Fibroblast of skin of left quadriceps (primary cell): Measurements from ENCODE around the gene SNRNP200.

Experiments used
- DNase-seq, 2 experiments: peaks; one replicate each; pipeline ENCODE4 v3.0.0-alpha.2; 2013; ENCODE audit warnings: low read depth in 2 of 2

Gene SNRNP200

DNA sequence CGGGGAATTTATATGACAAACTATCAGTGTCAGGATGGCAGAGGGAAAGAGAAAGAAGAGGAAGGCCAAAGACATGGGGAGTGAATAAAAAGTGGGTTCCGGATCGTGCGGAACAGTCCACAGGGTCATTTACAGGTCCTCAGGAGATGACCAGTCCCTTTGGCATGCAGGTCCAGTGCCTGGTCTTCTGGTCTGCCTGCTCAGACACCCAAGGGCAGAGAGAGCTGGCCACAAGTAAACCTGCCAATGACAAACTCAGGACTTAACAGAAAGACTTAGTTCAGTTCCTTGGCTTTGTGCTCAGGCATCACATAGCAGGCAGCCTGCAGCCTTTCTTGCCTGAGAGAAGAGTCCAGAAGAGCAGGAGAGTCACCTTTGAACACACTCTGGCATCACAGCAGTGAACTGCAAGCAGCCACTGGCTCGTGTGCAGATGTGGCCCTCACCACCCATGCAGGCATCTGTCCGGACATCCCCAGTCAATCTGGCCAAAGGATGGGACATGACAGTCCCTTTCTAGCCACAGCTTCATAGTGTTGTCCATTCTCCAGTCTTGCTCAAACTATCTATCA lies 53.5 kb downstream of the SNRNP200 start:
- DNase-seq: peak in 1 of 2 experiments; percentile 34

GRCh38 chr2:96250188-96250587 lies 55.2 kb downstream of the SNRNP200 start:
- no peak for DNase-seq

- DNase-seq: peak; percentile 83 to 84
Measured at GRCh38 chr2:96249654-96250053, 55.7 kb downstream of the SNRNP200 start.

DNA sequence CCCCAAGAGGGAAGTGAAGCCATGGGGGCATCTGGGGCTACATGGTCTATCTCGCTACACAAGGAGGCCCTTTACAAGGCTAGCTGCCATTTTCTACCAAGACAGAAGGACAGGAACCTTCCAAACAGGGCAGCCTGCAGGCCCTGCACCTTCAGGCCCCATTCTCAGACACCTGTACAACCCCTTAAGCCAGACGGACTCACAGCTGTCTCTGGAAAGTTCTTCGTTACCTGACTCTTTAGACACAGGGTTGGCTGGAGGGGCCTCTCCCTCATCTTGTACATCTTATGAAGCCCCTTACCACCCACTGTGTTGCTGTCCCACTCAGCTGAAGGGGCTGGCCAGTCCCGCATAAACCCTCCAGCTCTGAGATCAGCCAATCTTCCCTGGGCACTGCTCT lies 56.7 kb downstream of the SNRNP200 start:
- DNase-seq: no peak

GRCh38 chr2:96247896-96248295 lies 57.5 kb downstream of the SNRNP200 start:
- no peak for DNase-seq

DNA sequence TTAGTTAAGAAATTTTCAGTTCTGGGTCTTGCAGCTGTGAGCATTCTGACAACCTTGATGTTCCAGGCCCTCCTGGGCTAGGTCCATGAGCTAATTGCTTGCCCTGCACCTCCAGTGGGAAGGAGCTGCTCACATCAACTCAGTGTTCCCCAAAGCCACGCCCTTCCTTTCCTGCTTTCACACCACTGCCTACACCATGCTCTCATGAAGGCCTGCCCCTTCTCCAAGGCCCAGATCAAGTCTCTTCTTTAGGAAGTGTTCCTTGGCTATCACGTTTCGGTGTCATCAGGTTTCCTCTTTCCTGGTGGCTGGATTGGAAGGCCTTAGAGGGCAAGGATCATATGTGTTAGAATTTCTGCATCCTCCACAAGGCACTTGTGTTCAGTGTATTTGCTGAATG lies 58.3 kb downstream of the SNRNP200 start:
- DNase-seq: no peak

DNA sequence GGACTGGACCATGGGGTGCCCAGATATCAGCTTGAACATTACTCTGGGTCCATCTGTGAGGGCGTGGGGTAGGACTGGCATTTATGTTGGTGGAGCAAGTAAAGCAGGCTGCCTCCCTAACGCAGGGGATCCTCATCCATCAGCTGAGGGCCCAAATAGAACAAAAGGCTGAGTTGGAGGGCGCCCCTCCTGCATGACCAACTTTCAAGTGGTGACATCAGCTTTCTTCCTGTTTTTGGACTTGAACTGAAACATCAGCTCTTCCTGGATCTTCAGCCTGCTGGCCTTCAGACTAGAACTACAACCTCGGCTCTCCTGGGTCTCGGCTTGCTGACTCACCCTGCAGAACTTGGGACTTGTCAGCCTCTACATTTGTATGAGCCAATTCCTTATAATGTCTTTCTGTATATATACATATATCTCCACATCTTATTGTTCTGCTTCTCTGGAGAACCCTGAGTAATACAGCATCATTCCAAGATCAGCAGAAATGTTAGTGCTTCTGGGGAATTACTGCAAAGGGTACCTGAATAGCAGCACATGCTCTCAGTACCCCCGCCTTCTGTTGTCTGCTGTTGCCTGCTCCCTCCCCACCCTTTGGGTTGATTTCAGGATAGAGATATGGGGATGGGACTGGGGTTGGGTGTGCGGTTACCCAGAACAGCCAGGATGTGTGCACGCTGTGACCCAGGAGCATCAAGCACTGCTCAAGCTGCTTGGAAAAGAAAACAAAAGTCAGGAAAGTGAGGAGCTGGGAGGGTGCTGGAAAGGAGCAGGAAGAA lies 59.5 kb downstream of the SNRNP200 start:
- no peak for DNase-seq

DNA sequence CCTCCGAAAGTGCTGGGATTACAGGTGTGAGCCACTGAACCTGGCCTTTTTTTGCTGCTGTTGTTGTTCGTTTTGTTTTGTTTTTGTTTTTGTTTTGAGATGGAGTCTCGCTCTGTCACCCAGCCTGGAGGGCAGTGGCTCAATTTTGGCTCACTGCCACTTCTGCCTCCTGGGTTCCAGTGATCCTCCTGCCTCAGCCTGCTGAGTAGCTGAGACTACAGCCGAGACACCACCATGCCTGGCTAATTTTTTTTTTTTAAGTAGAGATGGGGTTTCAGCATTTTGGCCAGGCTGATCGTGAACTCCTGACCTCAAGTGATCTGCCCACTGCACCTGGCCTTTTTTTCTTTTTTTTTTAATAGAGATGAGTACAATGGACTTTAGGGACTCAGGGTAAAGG lies 61.5 kb downstream of the SNRNP200 start:
- DNase-seq: no peak

- no peak for DNase-seq
Measured at GRCh38 chr2:96241900-96242611, 63.3 kb downstream of the SNRNP200 start.

DNA sequence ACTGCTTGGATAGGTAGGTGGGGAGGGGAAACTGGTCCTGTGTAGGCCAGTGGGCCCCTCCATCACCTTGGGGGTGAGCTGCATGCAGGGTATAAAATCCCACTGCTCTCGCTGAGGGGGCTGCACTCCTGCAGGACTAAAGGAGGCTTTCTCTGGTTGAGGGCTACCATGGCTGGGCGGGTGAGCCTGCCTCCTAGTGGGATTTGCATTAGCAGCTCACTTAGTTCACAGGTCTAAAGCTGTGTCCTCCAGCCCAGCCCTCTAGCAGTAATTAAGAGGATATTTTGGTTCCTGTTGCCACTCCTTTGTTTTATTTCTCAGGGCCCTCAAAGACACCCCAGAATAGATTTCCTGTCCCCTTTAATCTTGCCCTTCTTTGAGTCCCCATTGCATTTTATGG lies 64.1 kb downstream of the SNRNP200 start:
- no peak for DNase-seq

- DNase-seq: no peak
Measured at GRCh38 chr2:96240341-96241038, 64.9 kb downstream of the SNRNP200 start.

GRCh38 chr2:96239745-96240264 lies 65.5 kb downstream of the SNRNP200 start:
- no peak for DNase-seq

DNA sequence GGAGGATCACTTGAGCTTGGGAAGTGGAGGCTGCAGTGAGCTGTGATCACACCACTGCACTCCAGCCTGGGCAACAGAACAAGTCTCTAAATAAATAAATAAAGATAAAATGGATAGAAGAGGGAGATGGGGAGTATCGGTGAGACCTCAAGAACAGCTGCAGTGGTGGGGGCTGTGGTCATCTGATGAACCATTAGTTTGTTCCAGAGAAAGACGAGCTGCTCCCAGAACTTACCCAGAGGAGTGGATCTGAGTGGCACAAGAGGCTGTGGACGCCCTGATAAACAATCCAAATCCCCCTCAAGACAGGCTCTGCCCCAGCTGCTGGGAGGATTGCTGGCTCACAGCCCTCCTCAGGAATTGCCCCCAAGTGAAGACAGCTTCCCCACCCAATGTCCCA lies 66.3 kb downstream of the SNRNP200 start:
- no peak for DNase-seq

GRCh38 chr2:96238266-96238665 lies 67.1 kb downstream of the SNRNP200 start:
- DNase-seq: no peak

GRCh38 chr2:96236882-96237281 lies 68.5 kb downstream of the SNRNP200 start:
- no peak for DNase-seq

DNA sequence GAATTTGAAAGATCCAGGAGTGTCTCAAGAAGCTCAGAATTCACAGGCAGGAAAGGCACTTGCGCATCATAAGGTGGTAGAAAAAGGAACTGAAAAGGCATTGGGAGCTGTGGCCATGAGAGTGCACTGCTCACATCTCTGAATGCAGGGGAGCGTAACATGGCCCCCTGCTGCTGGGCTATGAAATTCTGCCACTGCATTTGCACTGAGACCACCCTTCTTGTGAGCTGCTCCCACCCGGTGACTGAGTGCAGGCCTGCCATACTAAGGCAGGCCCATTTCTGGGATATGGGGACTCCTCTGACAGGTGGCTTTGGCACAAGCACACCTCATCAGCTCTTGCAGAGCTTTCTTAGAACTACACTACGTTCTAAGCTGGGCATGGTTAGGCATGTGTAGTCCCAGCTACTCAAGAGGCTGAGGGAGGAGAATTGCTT lies 71.4 kb downstream of the SNRNP200 start:
- no peak for DNase-seq

DNA sequence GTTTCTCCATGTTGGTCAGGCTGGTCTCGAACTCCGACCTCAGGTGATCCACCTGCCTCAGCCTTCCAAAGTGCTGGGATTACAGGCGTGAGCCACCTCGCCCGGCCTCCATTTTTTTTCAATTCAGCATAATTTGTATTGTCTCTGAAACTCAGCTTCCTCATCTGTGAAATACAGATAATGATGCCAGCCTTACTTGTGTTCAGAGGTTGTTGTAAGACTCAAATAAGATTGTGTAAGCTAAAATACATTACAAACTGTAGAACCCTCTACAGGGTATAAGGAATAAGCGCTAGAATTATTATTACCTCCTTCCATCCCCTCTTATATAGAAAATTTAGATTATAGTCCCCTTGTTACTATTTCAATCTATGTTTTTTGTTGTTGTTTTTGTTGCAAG lies 71.9 kb downstream of the SNRNP200 start:
- DNase-seq: no peak

DNA sequence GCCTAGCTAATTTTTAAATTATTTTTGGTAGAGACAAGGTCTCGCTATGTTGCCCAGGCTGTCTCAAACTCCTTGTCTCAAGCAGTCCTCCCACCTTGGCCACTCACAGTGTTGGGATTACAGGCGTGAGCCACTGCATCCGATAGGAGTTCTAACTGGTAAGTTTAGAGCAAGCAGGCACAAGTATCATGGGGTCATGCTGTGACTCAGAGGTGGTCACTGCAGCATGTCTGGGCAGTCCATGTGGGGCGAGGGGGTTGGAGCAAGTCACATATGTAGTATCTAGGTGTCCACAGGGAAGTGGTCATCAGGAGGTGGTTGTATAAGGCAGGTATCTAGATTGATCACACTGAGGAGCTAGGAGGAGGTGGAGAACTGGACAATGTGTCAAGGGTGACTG lies 74.0 kb downstream of the SNRNP200 start:
- DNase-seq: no peak

GRCh38 chr2:96225016-96225533 lies 80.3 kb downstream of the SNRNP200 start:
- DNase-seq: no peak
